ENCODE data around the gene LUC7L3. TPM values are rescaled to one million over a fixed set of nuclear protein-coding genes. Genes with fewer than 3 reads are reported as not detected.

Gene LUC7L3
- total and polyA plus RNA-seq, 2 of the 13 experiments (the other 11 are each of a cell fraction or from before 2014, with no cell fraction given) = 108 to 120 TPM

- TF ChIP-seq SPEN (CRISPR knock-in tag; IDR thresholded peaks at IDR 0.05; ENCODE audit: low read depth) = no peak
- TF ChIP-seq JUN (CRISPR knock-in tag; IDR thresholded peaks at IDR 0.05) = peak; percentile 78
- no peak for TF ChIP-seq TAF1 (CRISPR knock-in tag; IDR thresholded peaks at IDR 0.05)
- no peak; the same call in 1 of the 2 replicates for TF ChIP-seq ZBED4 (CRISPR knock-in tag; IDR thresholded peaks at IDR 0.05; ENCODE audit: borderline replicate concordance)
- 0 out of 2 replicates have a peak, but pooled peaks have one; percentile 29 for TF ChIP-seq PATZ1 (CRISPR knock-in tag; IDR thresholded peaks at IDR 0.05)
- TF ChIP-seq KAT8 (CRISPR knock-in tag; IDR thresholded peaks at IDR 0.05) = peak; percentile 57
- no peak for TF ChIP-seq NFKBIZ (CRISPR knock-in tag; IDR thresholded peaks at IDR 0.05)
- peak; percentile 74 for TF ChIP-seq CREM (IDR thresholded peaks at IDR 0.05)
- TF ChIP-seq CREM (CRISPR knock-in tag; IDR thresholded peaks at IDR 0.05) = no peak
- TF ChIP-seq ZNF501 (CRISPR knock-in tag; IDR thresholded peaks at IDR 0.05) = no peak
- TF ChIP-seq, protein P1, sequence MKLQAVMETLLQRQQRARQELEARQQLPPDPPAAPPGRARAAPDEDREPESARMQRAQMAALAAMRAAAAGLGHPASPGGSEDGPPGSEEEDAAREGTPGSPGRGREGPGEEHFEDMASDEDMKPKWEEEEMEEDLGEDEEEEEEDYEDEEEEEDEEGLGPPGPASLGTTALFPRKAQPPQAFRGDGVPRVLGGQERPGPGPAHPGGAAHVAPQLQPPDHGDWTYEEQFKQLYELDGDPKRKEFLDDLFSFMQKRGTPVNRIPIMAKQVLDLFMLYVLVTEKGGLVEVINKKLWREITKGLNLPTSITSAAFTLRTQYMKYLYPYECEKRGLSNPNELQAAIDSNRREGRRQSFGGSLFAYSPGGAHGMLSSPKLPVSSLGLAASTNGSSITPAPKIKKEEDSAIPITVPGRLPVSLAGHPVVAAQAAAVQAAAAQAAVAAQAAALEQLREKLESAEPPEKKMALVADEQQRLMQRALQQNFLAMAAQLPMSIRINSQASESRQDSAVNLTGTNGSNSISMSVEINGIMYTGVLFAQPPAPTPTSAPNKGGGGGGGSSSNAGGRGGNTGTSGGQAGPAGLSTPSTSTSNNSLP (IDR thresholded peaks at IDR 0.05; ENCODE audit: low read depth, low read length) = peak; percentile 92; the same call in 1 of the 2 replicates
- no peak for TF ChIP-seq ZBTB3 (CRISPR knock-in tag; IDR thresholded peaks at IDR 0.05; ENCODE audit: borderline replicate concordance, low read depth)
- peak; percentile 90 for TF ChIP-seq KLF11 (CRISPR knock-in tag; IDR thresholded peaks at IDR 0.05)
- no peak for TF ChIP-seq ZNF839 (CRISPR knock-in tag; IDR thresholded peaks at IDR 0.05; ENCODE audit: borderline replicate concordance)
- TF ChIP-seq SP140L (CRISPR knock-in tag; IDR thresholded peaks at IDR 0.05; ENCODE audit: borderline replicate concordance) = no peak
- TF ChIP-seq ZNF614 (CRISPR knock-in tag; IDR thresholded peaks at IDR 0.05; ENCODE audit: borderline replicate concordance) = no peak; the same call in 1 of the 2 replicates
- TF ChIP-seq RAD51 (IDR thresholded peaks at IDR 0.05; ENCODE audit: borderline replicate concordance) = no peak
- TF ChIP-seq, protein P2, sequence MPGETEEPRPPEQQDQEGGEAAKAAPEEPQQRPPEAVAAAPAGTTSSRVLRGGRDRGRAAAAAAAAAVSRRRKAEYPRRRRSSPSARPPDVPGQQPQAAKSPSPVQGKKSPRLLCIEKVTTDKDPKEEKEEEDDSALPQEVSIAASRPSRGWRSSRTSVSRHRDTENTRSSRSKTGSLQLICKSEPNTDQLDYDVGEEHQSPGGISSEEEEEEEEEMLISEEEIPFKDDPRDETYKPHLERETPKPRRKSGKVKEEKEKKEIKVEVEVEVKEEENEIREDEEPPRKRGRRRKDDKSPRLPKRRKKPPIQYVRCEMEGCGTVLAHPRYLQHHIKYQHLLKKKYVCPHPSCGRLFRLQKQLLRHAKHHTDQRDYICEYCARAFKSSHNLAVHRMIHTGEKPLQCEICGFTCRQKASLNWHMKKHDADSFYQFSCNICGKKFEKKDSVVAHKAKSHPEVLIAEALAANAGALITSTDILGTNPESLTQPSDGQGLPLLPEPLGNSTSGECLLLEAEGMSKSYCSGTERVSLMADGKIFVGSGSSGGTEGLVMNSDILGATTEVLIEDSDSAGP (CRISPR knock-in tag; IDR thresholded peaks at IDR 0.05; ENCODE audit: borderline replicate concordance) = no peak
- peak; percentile 59; the same call in 1 of the 2 replicates for TF ChIP-seq RCOR2 (CRISPR knock-in tag; IDR thresholded peaks at IDR 0.05)
- TF ChIP-seq ZNF644 (CRISPR knock-in tag; IDR thresholded peaks at IDR 0.05; ENCODE audit: low read depth) = no peak
These were observed 26.2 kb upstream of the LUC7L3 start (continued) for GRCh38 chr17:50693036-50693682.
